AML-193 (cell line): Measurements from ENCODE around the gene CMTM3.
A peak's percentile ranks its signal among the peaks of the same experiment; 100 is the strongest.
"Not testable (repeated sequence)": the region's sequence is repeated elsewhere in the genome, so short reads cannot be mapped to it uniquely, and the experiment has no call there.

Experiments
- DNase-seq, 2 experiments: peaks; one replicate each; lab custom pipeline; 2025; lab: John Stamatoyannopoulos, UW

Gene CMTM3

DNA sequence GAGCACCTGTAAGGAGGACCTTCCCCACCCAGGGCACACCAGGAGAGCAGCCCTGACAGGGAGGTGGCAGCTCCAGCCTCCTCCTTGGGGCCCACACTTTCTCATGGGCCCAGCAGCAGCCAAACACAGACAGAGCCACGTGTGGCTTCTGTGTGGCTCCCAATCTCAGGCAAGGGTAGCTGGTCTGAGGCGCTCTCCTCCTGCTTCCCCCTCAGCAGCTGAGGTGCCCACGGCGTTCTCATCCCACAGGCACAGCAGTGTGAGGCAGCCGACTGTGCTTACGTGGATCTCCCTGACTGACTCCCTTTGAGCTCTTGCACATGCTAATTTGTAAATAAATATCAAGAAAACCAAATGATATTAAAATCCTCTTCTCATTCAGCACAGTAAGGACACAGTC is 30.9 kb downstream of the CMTM3 start:
- no peak for DNase-seq

DNA sequence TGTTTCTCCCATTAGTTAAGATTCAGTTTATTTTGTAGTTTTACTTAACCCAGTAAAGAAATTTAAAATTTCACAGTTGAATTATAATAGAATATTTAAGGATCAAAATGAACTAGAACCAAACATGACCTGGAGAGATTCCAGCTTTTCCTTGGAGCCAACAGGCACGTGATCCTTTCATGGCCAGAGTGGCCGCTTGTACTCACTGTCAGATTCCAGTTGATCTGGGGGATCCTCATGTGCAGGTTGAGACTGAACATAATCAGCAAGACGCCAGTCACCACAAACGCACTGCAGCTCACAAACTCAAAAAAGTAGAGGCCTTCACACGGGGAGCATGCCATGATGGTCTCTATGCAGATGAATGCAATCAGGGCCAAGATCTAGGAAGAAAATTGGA is 31.7 kb downstream of the CMTM3 start:
- no peak for DNase-seq

DNA sequence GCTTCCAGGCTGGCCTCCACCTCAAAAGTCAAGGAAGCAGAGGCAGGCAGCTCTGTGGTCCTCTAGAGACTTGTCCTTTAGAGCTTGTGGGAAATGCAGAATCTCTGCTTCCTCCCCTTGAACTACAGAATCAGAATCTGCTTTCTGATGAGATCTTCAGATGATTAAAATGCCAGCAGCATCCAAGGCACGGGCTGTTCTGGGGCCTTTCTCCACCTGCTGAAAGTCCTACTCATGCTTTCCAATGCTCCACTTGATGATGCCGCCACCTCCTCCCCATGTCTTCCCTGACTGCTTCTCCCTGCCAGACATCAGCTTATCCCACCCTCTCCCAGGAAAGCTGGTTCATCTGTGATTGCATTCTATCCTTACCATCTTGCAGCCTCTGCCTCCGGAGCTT is 33.3 kb downstream of the CMTM3 start:
- DNase-seq = no peak

DNA sequence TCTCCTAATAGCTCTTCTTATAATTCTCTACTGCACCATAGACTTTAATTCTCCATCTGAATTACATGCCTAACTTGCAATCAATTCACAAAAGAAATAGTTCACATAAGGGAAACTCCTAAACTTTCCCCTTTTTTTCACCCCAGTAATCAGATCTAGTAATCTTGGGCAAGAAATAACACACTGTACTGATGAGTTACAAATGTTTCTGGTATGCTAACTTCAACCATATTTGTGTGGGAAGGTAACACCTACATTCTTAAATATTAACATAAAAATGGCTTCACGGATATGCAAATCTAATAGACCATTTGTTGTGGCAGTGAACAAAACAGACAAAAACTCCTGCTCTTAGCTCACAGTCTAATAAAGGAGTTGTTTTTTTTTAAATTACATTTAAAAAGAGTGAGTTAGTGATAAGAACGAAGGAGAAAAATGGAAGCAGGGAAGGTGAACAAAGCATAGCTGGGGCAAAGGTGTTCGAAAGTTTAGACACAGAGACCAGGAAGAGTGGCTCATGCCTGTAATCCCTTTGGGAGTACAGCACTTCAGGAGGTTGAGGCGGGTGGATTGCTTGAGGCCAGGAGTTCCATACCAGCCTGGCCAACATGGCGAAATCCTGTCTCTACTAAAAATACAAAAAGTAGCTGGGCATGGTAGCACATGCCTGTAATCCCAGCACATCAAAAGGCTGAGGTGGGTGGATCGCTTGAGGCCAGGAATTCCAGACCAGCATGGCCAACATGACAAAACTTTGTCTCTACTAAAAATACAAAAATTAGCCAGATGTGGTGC is 34.8 kb downstream of the CMTM3 start:
- DNase-seq = no peak

DNA sequence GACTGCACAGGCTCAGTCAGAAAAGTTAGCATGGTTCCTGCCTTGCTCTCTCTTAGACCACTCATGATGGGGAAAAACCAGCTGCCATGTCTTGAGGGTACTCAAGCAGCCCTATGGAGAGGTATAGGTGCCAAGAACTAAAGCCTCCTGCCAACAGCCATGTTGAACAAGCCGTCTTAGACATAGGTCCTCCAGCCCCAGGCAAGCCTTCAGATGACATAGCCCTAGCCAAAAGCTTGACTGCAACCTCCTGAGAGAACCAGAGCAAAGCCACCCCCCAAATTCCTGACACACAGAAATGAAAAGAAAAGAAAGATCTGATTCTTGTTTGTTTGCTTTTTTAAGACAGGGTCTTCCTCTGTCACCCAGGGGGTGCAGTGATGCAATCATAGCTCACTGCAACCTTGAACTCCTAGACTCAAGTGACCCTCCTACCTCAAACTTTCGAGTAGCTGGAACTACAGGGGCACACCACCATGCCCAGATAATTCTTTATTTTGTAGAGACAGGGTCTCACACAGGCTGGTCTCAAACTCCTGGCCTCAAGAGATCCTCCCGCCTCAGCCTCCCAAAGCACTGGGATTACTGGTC is 36.3 kb downstream of the CMTM3 start:
- no peak for DNase-seq

DNA sequence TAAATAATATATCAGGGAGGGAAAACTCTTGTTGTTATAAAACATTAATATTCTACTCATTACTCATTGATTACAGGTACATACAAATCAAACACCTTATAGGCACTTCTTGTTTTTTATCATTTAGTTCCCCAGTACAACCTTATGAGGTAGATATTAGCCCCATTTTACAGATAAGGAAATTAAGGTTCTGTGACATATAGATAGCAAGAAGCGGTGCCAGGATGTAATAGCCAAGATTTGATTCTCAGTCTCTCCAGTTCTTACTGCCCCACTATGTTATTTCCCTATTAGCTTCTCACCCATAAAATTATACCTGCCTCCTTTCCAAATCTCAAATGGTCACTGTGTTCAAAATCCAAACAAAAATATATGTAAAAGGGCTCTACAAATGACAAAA is 36.9 kb downstream of the CMTM3 start:
- no peak for DNase-seq

DNA sequence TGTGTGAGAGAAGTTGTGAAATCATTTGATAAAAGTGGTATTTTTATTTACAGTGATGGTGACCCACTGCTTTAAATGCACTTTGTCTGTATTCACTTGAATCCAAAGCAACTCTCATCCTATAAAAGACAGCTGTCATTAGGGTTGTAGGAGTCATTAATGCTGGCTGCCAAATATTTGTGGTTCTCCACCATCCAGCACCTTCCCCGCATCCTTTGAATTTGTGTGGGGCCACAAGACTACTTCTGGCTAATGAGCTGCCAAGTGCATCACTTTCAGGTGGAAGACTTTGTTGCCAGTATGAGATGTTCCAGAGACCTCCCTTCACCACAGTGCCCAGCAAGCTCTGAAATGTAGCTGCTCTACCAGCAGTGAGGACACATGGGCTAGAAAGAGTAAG is 43.4 kb downstream of the CMTM3 start:
- no peak for DNase-seq

DNA sequence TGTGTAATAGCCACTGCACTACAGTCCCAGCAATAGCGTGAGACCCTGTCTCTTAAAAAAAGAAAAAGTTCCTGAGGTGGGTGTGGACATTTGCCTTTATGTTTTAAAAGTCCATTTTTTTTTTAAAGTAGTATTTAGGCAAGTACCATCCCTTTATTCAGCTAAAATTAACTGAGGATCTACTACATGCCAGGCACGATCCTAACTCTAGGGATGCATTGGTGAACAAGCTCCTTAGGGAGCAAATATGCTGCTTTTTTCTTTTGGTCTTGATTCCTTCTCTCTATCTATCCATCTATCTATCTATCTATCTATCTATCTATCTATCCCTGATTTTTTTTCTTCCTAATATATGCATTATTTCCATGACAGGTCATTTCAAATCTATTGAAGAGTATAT is 44.7 kb downstream of the CMTM3 start:
- DNase-seq = no peak

DNA sequence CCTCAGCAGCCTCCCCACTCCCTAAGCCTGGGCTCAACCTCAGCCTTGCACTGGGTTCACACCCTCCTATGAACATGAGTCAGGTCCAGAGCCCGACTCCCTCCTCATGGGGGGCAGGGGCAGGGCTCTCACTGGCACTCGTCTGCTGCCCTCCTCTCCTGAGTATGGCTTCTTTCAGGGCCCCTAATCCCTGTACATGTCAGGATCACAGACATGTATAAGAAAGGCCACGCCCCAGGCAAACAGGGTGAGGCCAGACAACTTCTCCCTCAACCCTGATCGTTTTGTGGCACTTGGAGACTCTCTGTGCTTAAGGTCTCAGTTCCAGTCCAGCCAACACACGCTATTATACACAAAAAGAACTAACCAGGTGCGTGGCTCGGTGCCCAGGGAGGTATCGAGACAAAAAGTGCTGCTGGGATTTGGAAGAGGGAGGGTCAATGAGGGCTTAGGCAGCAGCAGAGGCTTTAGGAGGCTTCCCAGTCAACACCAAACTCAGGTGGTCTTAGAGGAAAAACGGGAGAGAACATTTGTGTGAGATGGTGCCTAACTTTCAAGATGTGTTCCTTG is 45.2 kb downstream of the CMTM3 start:
- DNase-seq = no peak

DNA sequence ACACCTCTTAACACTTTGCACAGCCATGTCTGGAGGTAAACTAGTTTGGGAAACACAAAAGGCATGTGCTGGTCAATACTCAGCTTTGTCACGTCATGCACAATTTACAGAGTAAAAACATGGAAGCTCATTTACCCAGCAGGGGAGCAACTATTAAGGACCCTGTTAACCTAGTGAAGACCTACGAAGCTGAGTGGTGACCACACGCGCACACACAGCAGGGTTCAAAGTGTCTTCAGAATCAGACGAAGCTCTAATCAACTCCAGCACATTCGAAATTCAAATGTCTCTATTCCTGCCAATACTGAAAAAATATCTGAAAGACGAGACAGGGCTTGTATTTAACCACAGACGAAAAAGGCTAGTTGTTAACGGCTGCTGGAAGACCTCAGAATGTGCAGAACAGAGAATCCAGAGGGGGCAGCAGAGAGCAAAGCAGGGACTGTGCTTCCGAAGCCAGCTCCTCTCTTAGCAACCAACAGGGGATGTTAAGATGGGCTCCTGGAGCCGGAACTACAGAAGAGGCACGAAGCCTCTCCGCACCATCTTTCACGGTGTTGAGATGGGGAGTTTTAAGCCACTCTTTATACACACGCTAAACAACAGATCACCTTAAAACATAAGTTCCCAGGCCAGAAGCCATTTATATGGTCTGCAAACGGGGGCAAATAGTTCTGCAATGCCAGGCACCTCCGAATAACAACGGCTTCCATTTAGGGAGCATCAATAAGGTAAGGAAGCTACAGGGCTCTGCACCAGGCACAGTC is 46.4 kb downstream of the CMTM3 start:
- peak; percentile 74 to 75 for DNase-seq

DNA sequence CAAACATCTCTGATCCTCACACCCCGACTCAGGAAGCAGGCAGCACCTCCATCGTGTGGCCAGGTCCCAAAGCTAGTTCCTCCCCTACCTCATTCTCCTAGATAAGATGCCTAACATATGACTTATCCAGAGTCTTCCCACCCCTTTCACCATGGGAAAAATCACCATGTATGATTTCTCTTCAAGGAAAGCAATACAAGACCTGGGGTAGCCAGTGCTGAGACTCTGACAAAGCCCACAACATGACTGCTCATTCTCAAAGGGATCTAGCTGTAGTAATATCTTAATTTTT is 46.9 kb downstream of the CMTM3 start:
- no peak for DNase-seq

DNA sequence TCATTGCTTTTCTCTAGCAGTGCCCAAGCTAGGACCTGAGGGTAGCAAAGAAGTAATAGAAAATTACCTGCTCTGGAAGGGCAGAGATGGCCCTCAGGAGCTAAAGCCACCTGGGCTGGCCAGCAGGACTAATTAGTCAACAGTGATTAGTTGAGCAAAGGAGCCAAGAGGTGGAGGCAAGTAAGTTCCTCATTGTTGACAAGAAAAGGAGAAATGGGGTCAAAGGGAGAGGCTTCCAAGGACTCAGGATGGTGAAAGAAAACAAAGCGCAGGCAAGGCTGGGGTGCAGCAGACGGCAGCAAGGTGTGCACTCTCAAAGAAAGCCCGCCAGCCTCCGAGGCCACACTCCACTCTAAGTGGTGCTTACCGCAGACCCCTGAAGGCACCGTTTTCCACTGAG is 47.5 kb downstream of the CMTM3 start:
- peak; percentile 6 to 21 for DNase-seq

DNA sequence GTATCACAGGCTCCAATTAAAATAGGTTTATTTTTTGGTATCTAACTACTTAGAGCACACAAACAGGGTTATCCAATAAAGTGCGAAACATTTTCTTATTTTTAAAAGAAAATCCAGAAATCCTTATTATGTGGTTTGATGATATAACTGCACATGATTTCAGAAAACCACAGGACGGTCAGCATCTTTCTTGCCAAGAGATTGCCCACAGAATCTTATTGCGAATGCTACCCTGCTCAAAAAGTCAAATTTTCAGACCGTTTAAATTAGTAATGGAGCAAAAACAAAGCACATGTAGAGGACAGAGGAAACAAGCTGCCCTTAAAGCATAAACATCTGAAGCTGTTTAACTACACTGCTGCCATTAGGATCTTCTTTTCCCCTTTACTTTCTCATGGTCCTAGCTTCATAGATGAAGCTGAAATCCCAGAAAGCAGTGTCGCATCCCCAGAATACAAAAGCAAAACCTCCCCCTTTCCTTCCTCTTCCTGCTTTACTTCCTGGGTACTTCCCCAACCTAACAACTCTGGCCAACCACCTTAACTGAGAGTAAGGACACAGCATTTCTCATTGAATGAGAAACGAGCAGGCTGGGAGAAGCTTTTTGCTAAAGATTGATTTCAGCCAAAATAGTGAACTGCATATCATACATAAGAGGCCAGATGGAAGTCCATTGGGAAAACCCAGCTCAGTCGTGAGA is 48.3 kb downstream of the CMTM3 start:
- no peak for DNase-seq

DNA sequence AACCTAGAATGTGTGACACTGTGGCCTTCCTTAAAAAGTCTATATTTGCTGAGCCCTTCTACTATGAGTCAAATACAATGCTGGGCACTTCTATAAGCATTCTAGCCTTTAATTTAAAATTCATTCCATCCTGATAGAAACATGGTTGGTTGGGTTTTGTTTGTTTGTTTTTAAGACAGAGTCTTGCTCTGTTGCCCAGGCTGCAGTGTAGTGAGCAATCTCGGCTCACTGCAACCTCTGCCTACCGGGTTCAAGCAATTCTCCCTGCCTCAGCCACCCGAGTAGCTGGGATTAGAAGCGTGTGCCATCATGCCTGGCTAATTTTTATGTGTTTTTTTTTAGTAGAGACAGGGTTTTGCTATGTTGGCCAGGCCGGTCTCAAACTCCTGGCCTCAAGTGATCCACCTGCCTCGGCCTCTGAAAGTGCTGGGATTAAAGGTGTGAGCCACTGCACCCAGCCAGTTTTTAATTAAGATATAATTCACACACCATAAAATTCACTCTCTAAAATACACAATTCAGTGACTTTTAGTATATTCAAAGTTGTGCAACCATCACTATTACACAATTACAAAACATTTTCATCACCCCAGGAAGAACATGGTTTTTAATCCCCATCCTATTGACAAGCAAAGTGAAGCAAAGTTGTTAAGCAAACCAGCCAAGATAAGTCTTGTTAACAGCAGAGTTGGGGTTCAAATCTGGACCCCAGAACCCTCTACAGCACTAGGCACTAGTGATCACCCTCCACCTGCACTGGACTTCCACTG is 49.3 kb downstream of the CMTM3 start:
- DNase-seq = peak; percentile 49 to 61

DNA sequence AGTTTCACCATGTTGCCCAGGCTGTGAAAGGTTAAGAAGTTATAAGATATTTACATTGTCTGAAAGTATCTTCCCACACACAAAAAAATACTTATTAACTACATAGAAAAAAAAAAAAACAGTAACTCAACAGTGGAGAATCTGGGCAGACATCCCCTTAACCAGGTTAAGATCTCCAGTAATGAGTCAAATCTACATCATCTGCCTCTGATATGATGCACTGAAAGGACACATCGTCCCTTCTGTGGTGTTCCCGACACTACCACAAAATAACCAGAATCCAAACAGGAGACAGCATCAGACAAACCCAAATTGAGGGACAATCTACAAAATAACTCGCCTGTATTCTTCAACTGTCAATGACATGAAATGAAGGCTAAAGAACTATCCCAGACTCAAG is 52.0 kb downstream of the CMTM3 start:
- no peak for DNase-seq

DNA sequence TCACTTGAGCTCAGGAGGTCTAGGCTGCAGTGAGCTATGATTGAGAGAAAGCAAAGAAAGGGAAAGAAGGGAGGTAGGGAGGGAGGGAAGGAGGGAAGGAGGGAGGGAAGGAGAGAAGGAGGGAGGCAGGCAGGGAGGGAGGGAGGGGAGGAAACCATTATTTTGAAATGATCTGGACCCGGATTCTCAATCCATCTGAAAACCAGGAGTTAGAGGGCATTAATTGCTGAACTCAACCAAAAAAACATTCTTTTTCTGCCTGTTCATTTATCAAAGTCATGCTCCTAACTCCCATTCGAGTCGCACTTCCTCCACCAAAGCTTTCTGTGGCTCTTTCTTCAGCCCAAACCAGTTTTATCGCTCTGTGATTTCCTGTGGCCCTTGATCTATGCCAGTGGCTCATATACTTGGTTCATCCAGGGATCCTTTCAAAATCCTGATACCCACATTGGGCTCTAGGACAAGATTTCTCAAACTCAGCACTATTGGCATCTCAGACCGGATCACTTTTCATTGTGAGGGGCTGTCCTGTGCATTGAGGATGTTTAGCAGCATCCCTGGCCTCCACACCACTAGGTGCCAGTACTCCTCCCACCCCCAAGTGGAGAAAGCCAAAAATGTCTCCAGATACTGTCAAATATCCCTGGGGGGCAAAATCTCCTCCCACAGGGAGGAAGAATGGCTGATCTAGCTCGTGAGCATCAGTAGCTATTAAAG is 53.8 kb downstream of the CMTM3 start:
- no peak for DNase-seq

DNA sequence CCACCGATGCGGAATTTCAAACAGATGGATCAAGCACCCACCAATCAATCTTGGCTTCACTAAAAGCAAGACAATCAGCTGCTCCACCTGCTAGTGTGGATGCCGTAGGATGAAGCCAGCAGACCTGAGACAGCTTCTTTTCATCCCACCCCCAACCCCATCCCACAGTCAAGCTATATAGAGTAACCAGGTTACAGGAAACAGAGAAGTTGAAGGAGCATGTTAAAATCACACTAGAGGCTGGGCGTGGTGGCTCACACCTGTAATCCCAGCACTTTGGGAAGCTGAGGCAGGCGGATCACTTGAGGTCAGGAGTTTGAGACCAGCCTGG is 54.3 kb downstream of the CMTM3 start:
- DNase-seq = no peak

DNA sequence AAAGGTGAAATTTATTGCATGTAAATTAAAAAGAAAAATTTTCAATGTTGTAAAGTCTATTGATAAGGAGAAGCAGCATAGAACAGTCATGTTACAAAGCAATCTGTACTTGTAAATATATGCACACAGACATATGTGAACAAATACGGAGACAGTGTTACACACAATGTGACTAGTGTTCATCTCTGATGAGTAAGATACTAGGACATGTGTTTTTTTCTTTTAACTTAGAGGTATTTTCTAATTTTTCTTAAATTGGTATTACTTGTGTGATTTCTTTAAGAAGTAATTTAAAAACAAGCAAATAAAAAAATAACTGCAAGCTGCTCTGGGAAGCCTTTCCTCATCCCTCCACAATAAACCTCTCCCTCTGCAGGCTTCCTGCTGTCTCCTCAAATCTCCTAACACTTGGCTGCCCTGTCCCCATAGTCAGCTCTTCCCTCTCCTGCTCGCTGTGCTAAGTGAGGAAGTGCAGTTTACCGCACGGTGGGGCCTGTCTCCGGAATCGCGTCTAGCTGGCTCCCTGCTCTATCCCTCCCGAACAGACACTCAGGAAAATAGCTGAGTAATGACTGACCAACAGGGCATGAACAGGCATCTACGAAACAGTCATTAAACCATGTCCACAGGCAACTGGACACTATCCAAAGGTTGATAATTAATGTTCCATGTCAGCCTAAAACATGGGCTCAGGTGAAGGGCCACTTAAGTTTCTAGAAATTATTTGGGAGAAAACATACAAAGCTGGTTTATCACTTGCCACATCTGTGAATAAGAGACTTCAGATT is 56.1 kb downstream of the CMTM3 start:
- no peak for DNase-seq

DNA sequence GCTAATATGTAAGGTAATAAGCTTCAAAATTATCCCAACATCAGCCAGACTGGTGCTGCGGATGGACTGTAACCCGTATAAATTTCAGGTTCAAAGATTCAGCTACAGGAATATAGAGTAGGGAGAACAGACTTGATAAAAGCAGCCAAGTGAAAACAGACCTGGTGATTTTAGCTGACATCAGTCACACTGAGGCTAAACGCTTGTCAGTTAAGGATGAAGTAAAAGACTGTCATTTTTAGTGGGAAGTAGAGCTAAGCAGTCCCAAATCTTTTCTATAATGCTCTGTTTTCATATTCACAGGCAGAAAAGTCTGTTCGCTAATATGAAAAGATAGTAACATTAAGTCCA is 56.7 kb downstream of the CMTM3 start:
- no peak for DNase-seq

DNA sequence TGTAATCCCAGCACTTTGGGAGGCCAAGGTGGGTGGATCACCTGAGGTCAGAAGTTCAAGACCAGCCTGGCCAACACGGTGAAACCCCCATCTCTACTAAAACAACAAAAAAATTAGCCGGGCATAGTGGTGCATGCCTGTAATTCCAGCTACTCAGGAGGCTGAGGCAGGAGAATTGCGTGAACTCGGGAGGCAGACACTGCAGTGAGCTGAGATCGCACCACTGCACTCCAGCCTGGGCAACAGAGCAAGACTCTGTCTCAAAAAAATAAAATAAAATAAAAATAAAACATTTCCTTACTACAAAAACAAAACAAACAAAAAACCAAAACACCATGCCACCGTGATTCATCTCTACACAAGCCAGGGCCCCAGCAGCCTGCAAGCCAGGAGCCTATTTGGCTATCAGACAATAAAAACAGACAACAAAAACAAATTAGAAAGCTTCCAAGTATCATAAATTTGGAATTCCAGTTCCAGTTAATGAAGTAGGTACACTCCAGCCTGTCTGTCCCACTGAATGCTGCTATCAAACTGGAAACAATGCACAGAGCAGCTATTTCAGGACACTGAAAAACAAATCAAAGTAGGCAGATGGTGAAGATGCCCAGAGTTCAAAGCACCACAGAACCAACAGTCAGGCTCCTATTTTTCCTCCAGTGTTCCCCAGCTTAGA is 57.3 kb downstream of the CMTM3 start:
- DNase-seq = not testable (repeated sequence)
